Fibroblast of pulmonary artery (primary cell): ENCODE measurements around the gene PAPOLB.

Source experiments
- DNase-seq: peaks from one replicate; pipeline ENCODE4 v3.0.0-alpha.2; 2010; ENCODE audit warnings: low read depth
- H3K4me3 ChIP-seq: replicated peaks from 2 replicates; pipeline ENCODE4 v1.5.1; 2011; ENCODE audit warnings: low read depth, mild to moderate bottlenecking, control low read depth, low read length, moderate library complexity
- CTCF ChIP-seq: IDR thresholded peaks from 2 replicates; pipeline ENCODE4 v1.5.1; 2011; ENCODE audit warnings: mild to moderate bottlenecking, control low read depth, low read length, inconsistent platforms; ENCODE audit errors: missing control alignments

PAPOLB gene

DNA sequence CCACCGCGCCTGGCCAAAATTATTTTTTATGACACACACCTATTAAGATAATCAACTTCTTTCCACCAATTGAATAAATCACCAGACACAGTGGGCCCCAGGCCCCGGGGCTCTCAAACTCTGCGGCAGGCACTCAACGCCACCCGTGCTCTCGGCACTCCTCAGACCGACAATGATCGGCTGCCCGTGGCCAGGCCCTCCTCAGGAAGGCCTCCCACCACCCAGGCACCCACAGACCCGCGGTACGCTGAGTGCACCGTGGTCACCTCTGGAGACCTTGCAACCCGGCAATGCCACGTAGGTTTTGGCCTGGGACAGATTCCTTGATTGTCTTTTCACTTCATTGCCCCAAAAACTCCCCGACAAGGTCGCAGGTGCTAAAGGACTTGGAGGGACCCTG, 14.8 kb upstream of the PAPOLB start:
- no peak overlapping the region for H3K4me3 ChIP-seq
- DNase-seq, result no peak
- TF ChIP-seq CTCF, result no peak

GRCh38 chr7:4875391-4875790, 13.6 kb upstream of the PAPOLB start:
- H3K4me3 ChIP-seq, result no peak overlapping the region
- no peak for DNase-seq
- TF ChIP-seq CTCF, result no peak

DNA sequence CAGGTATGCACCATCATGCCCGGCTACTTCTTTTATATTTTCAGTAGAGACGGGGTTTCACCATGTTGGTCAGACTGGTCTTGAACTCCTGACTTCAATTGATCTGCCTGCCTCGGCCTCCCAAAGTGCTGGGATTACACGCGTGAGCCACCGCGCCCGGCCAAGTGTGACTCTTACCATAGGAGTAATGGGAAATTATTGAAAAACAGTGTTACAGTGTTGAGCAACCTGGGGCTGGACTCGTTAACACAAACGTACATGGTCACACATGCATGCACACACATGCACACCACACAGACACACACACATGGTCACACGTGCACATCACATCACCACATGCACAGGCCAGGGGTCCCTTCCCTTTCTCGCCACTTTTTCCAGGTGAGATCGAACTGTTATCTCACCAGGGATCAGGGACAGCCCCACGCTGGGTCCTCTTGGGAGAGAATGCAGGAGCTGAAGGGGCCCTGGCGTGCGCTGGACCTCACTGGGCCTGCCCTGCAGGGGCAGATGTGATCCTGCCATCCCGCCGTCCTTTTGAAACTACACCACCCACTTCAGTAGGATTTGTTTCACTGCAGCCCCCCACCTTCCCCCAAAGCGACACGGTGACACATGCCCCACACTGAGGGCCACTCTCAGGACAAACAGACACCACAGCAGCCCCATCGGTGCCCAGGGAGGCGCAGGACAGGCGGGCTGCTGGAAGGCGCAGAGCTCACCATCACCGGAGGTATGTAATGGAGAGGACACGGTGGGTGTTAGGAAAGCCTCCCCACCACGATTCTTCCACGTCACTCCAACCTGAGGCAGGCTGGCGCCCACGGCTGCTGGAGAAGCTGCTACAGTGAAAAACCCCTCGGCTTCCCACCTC, 11.5 kb upstream of the PAPOLB start:
- no peak for DNase-seq
- TF ChIP-seq CTCF, result no peak
- H3K4me3 ChIP-seq, result no peak overlapping the region

GRCh38 chr7:4871930-4872675, 10.3 kb upstream of the PAPOLB start:
- DNase-seq, result no peak
- no peak overlapping the region for H3K4me3 ChIP-seq
- no peak for TF ChIP-seq CTCF

DNA sequence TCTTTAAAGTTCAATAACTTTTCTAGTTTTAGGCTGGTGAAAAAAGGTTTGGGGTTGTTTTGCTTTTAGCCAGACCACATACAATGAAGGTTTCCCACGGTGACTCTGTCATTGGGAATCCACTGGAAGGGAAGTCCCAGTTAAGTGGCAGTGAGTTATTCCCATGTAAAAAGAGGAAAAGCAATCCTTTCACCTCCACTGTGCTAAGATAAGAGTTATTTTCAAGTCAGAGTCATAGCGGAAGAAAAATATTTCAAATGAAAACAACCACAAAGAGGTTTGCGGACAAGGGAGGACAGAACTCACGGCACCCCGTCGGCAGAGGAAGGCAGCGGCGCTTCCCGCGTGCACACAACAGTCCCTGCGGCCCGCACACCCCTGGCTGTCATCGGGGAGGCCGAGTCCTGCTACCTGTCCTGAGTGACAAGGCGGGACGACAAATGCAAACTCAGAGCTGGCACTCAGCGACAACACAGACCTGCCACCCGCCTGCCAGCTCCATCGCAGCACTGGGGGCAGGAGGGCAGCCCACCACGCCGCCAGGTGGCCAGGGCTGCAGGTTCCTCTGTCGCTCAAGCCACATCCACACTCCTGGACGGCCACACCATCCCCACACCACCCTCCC, 9.3 kb upstream of the PAPOLB start:
- H3K4me3 ChIP-seq, result no peak overlapping the region
- no peak for DNase-seq
- no peak for TF ChIP-seq CTCF

- no peak overlapping the region for H3K4me3 ChIP-seq
- TF ChIP-seq CTCF, result no peak
- no peak for DNase-seq
Observed at GRCh38 chr7:4868493-4868892, 6.7 kb upstream of the PAPOLB start.
